GM18517 (cell line): Measurements from ENCODE around the gene RAD51C.
"Not testable (repeated sequence)": the region's sequence is repeated elsewhere in the genome, so short reads cannot be mapped to it uniquely, and the experiment has no call there.

Experiments used
- ATAC-seq: cut with Tn5 transposase; IDR thresholded peaks from one replicate; pipeline ENCODE4 v1.9.1; 2021; ENCODE audit warnings: mild to moderate bottlenecking, moderate library complexity; ENCODE audit not compliant: unreplicated experiment

Gene RAD51C

GRCh38 chr17:58734040-58734439 is 41.6 kb downstream of the RAD51C start:
- no peak for ATAC-seq

- no peak for ATAC-seq
Measured at GRCh38 chr17:58734811-58735210, 42.4 kb downstream of the RAD51C start.

GRCh38 chr17:58741121-58741625 is 48.8 kb downstream of the RAD51C start:
- no peak for ATAC-seq

- no peak for ATAC-seq
Measured at GRCh38 chr17:58747674-58748073, 55.3 kb downstream of the RAD51C start.

- not testable (repeated sequence) for ATAC-seq
Measured at GRCh38 chr17:58749627-58750026, 57.2 kb downstream of the RAD51C start.

- no peak for ATAC-seq
Measured at GRCh38 chr17:58753026-58753425, 60.6 kb downstream of the RAD51C start.

GRCh38 chr17:58755269-58755576 is 62.8 kb downstream of the RAD51C start:
- ATAC-seq, result no peak

- ATAC-seq, result no peak
Measured at GRCh38 chr17:58755577-58756245, 63.3 kb downstream of the RAD51C start, which contains the start of gene PPM1E. PPM1E (plus strand) TSS chr17:58755854.

GRCh38 chr17:58756246-58757161 is 64.1 kb downstream of the RAD51C start:
- no peak for ATAC-seq

- ATAC-seq, result no peak
Measured at GRCh38 chr17:58757162-58757613, 64.8 kb downstream of the RAD51C start.

GRCh38 chr17:58758890-58759289 is 66.5 kb downstream of the RAD51C start:
- no peak for ATAC-seq

GRCh38 chr17:58759522-58759921 is 67.1 kb downstream of the RAD51C start:
- ATAC-seq, result no peak

- no peak for ATAC-seq
Measured at GRCh38 chr17:58760248-58760647, 67.8 kb downstream of the RAD51C start.

GRCh38 chr17:58763263-58763662 is 70.9 kb downstream of the RAD51C start:
- ATAC-seq, result no peak

GRCh38 chr17:58764373-58764772 is 72.0 kb downstream of the RAD51C start:
- no peak for ATAC-seq

GRCh38 chr17:58778482-58778881 is 86.1 kb downstream of the RAD51C start:
- ATAC-seq, result not testable (repeated sequence)

- no peak for ATAC-seq
Measured at GRCh38 chr17:58779446-58779845, 87.0 kb downstream of the RAD51C start.

GRCh38 chr17:58783380-58783779 is 91.0 kb downstream of the RAD51C start:
- no peak for ATAC-seq

GRCh38 chr17:58785097-58785496 is 92.7 kb downstream of the RAD51C start:
- ATAC-seq, result no peak
